GM10266 (cell line): ENCODE results near the gene RALGAPA2.
A peak's percentile ranks its signal among the peaks of the same experiment; 100 is the strongest.

Source experiments
- DNase-seq: peaks from one replicate; pipeline ENCODE4 v3.0.0; 2012; ENCODE audit errors: extremely low spot score
- CTCF ChIP-seq: IDR thresholded peaks from 2 replicates; pipeline ENCODE4 v1.5.1; 2012; ENCODE audit warnings: mild to moderate bottlenecking, low read depth; ENCODE audit not compliant: control insufficient read depth, insufficient read depth; ENCODE audit errors: missing control alignments

The RALGAPA2 gene

GRCh38 chr20:20480126-20480525, 232.3 kb downstream of the RALGAPA2 start:
- no peak for DNase-seq
- TF ChIP-seq CTCF: no peak

- DNase-seq: no peak
- no peak for TF ChIP-seq CTCF
Measured at GRCh38 chr20:20477444-20478041, 234.9 kb downstream of the RALGAPA2 start.

- DNase-seq: no peak
- no peak for TF ChIP-seq CTCF
Measured at GRCh38 chr20:20476504-20476903, 235.9 kb downstream of the RALGAPA2 start.

- TF ChIP-seq CTCF: no peak
- no peak for DNase-seq
Measured at GRCh38 chr20:20473657-20474056, 238.8 kb downstream of the RALGAPA2 start.

- no peak for DNase-seq
- TF ChIP-seq CTCF: no peak
Measured at GRCh38 chr20:20472684-20473274, 239.7 kb downstream of the RALGAPA2 start.

- peak; percentile 45 for DNase-seq
- TF ChIP-seq CTCF: no peak
Measured at GRCh38 chr20:20466341-20466879, 246.0 kb downstream of the RALGAPA2 start.

- peak; percentile 33 for TF ChIP-seq CTCF
- no peak for DNase-seq
Measured at GRCh38 chr20:20465252-20465651, 247.2 kb downstream of the RALGAPA2 start.
